LNCaP clone FGC (cell line): ENCODE results near the gene LRRC18.

Experiments
- DNase-seq: peaks from one replicate; pipeline ENCODE4 v3.0.0-alpha.2; 2011; ENCODE audit warnings: low read depth
- H3K4me3 ChIP-seq: 2 replicates; pipeline ENCODE4 v1.5.1; 2011; ENCODE audit warnings: mild to moderate bottlenecking, low read depth, low read length, control low read depth
- CTCF ChIP-seq: IDR thresholded peaks from 2 replicates; pipeline ENCODE4 v1.5.1; 2012; ENCODE audit warnings: mild to moderate bottlenecking; ENCODE audit not compliant: control insufficient read depth, insufficient read depth; ENCODE audit errors: extremely low read depth

The LRRC18 gene

GRCh38 chr10:48932831-48933664 lies 6.6 kb downstream of the LRRC18 start:
- no peak overlapping the region for H3K4me3 ChIP-seq
- no peak for TF ChIP-seq CTCF
- no peak for DNase-seq

- H3K4me3 ChIP-seq: no peak overlapping the region
- no peak for TF ChIP-seq CTCF
- no peak for DNase-seq
These were observed 8.5 kb downstream of the LRRC18 start for GRCh38 chr10:48931188-48931587.

GRCh38 chr10:48929413-48929990 lies 10.1 kb downstream of the LRRC18 start:
- DNase-seq: no peak
- no peak for TF ChIP-seq CTCF
- no peak overlapping the region for H3K4me3 ChIP-seq

GRCh38 chr10:48926764-48927540 lies 12.7 kb downstream of the LRRC18 start:
- no peak overlapping the region for H3K4me3 ChIP-seq
- no peak for DNase-seq
- no peak for TF ChIP-seq CTCF

GRCh38 chr10:48926255-48926654 lies 13.4 kb downstream of the LRRC18 start:
- DNase-seq: no peak
- no peak for TF ChIP-seq CTCF
- no peak overlapping the region for H3K4me3 ChIP-seq

- no peak for TF ChIP-seq CTCF
- no peak for DNase-seq
- no peak overlapping the region for H3K4me3 ChIP-seq
These were observed 14.7 kb downstream of the LRRC18 start for GRCh38 chr10:48924988-48925387.
